Stimulated activated CD4-positive, alpha-beta T cell treated with anti-CD3 and anti-CD28 coated beads, Interleukin-1b, Interleukin-23, amount 100 ng/mL, for 1 hour (primary cell): ENCODE data around the gene PCDH10.

Experiments used
- DNase-seq, 2 donors: peaks; one replicate each; pipeline ENCODE4 v3.0.0-alpha.2; 2020; ENCODE audit warnings: low read depth in 2 of 2

The PCDH10 gene

GRCh38 chr4:133150486-133151340 lies 1.6 kb downstream of the PCDH10 start:
- no peak for DNase-seq

GRCh38 chr4:133151341-133151690 lies 2.2 kb downstream of the PCDH10 start:
- no peak for DNase-seq

GRCh38 chr4:133151691-133152329 lies 2.7 kb downstream of the PCDH10 start:
- no peak for DNase-seq

GRCh38 chr4:133152330-133152821 lies 3.3 kb downstream of the PCDH10 start:
- no peak for DNase-seq

- DNase-seq, result no peak
Measured at GRCh38 chr4:133152831-133153481, 3.9 kb downstream of the PCDH10 start.

- DNase-seq, result no peak
Measured at GRCh38 chr4:133154725-133155124, 5.6 kb downstream of the PCDH10 start.

- DNase-seq, result no peak
Measured at GRCh38 chr4:133156096-133156495, 7.0 kb downstream of the PCDH10 start.

- DNase-seq, result no peak
Measured at GRCh38 chr4:133156556-133156955, 7.5 kb downstream of the PCDH10 start.

GRCh38 chr4:133157460-133158160 lies 8.5 kb downstream of the PCDH10 start:
- no peak for DNase-seq

GRCh38 chr4:133160853-133161252 lies 11.8 kb downstream of the PCDH10 start:
- no peak for DNase-seq

- no peak for DNase-seq
Measured at GRCh38 chr4:133161570-133162295, 12.6 kb downstream of the PCDH10 start.

GRCh38 chr4:133162941-133163340 lies 13.8 kb downstream of the PCDH10 start:
- DNase-seq, result no peak

GRCh38 chr4:133178956-133179355 lies 29.9 kb downstream of the PCDH10 start:
- no peak for DNase-seq

GRCh38 chr4:133186210-133186609 lies 37.1 kb downstream of the PCDH10 start:
- DNase-seq, result no peak

- no peak for DNase-seq
Measured at GRCh38 chr4:133186845-133187244, 37.8 kb downstream of the PCDH10 start.

- DNase-seq, result no peak
Measured at GRCh38 chr4:133188433-133189146, 39.5 kb downstream of the PCDH10 start.

- DNase-seq, result no peak
Measured at GRCh38 chr4:133189147-133189517, 40.0 kb downstream of the PCDH10 start.

GRCh38 chr4:133190098-133190497 lies 41.0 kb downstream of the PCDH10 start:
- DNase-seq, result no peak

GRCh38 chr4:133208694-133209285 lies 59.7 kb downstream of the PCDH10 start:
- DNase-seq, result no peak

GRCh38 chr4:133233922-133234321 lies 84.8 kb downstream of the PCDH10 start:
- DNase-seq, result no peak
